Cardiac fibroblast (primary cell): ENCODE data around the gene KHDRBS2.

Experiments used
- DNase-seq, 2 donors: peaks; one replicate each; pipeline versions ENCODE4 v3.0.0 to v3.0.0-alpha.2; 2010; ENCODE audit warnings: low read depth in 2 of 2
- H3K4me3 ChIP-seq, 2 donors: replicated peaks in 1 of 2; 1 replicate in 1 of 2; 2 replicates in 1 of 2; pipeline ENCODE4 v1.5.1; 2011; ENCODE audit warnings: low read depth in 2 of 2, low read length in 2 of 2, mild to moderate bottlenecking in 2 of 2, moderate library complexity in 1 of 2
- CTCF ChIP-seq: IDR thresholded peaks from one replicate; pipeline ENCODE4 v1.5.1; 2011; ENCODE audit warnings: low read depth, mild to moderate bottlenecking, low read length, inconsistent platforms

Gene KHDRBS2

GRCh38 chr6:61989616-61990015, 296.4 kb downstream of the KHDRBS2 start:
- H3K4me3 ChIP-seq, result no peak overlapping the region
- no peak for TF ChIP-seq CTCF
- DNase-seq, result no peak

- TF ChIP-seq CTCF, result no peak
- no peak overlapping the region for H3K4me3 ChIP-seq
- no peak for DNase-seq
These were observed 305.4 kb downstream of the KHDRBS2 start for GRCh38 chr6:61980622-61981021.

GRCh38 chr6:61977947-61978346, 308.1 kb downstream of the KHDRBS2 start:
- no peak overlapping the region for H3K4me3 ChIP-seq
- no peak for DNase-seq
- TF ChIP-seq CTCF, result no peak

- no peak for TF ChIP-seq CTCF
- no peak overlapping the region for H3K4me3 ChIP-seq
- no peak for DNase-seq
These were observed 308.9 kb downstream of the KHDRBS2 start for GRCh38 chr6:61977099-61977498.

GRCh38 chr6:61959196-61959595, 326.8 kb downstream of the KHDRBS2 start:
- no peak for TF ChIP-seq CTCF
- no peak for DNase-seq
- no peak overlapping the region for H3K4me3 ChIP-seq

- DNase-seq, result no peak
- no peak overlapping the region for H3K4me3 ChIP-seq
- no peak for TF ChIP-seq CTCF
These were observed 332.2 kb downstream of the KHDRBS2 start for GRCh38 chr6:61953851-61954250.

GRCh38 chr6:61951586-61951985, 334.4 kb downstream of the KHDRBS2 start:
- TF ChIP-seq CTCF, result no peak
- no peak for DNase-seq
- no peak overlapping the region for H3K4me3 ChIP-seq
